ENCODE results near the gene ZNF598.

Gene ZNF598

DNA sequence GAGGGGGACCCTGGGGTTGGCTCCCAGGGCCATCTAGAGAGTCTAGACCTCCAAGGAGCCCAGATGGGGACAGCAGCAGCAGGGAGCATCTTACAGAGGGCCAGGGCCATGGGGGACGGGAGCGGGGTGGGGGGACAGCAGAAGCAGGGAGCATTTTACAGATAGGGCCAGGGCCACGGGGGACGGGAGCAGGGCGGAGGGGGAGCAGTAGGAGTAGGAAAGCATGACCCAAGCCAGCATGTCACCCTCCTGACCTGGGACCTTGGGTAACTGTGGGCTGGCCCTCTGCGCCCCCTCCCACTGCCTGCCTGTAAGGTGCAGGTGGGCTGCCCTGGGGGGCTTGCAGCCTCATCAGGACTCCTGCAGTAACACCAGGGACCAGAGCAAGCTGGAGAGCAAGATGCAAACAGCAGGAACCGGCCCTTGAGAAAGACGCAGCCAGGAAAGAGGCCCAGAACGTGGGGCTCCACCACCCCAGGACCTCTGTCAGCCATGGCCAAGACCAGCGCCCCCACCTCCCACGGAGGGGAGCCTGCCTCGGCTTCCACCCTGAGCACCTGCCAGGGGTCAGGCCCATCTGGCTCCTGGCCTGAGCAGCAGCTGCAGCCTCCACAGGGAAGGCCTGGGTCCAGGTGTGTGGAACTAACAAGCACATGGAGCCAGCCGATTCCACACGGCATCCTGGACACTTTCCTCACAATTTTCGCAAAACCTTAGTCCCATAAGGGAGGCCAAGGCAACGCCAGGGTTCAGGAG is 2.4 kb downstream of the ZNF598 start:
- TF ChIP-seq, protein P1, sequence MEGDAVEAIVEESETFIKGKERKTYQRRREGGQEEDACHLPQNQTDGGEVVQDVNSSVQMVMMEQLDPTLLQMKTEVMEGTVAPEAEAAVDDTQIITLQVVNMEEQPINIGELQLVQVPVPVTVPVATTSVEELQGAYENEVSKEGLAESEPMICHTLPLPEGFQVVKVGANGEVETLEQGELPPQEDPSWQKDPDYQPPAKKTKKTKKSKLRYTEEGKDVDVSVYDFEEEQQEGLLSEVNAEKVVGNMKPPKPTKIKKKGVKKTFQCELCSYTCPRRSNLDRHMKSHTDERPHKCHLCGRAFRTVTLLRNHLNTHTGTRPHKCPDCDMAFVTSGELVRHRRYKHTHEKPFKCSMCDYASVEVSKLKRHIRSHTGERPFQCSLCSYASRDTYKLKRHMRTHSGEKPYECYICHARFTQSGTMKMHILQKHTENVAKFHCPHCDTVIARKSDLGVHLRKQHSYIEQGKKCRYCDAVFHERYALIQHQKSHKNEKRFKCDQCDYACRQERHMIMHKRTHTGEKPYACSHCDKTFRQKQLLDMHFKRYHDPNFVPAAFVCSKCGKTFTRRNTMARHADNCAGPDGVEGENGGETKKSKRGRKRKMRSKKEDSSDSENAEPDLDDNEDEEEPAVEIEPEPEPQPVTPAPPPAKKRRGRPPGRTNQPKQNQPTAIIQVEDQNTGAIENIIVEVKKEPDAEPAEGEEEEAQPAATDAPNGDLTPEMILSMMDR (IDR thresholded peaks at IDR 0.05; ENCODE audit: unreplicated experiment in 3 of 3) = no peak
- Mint-ChIP-seq H3K4me3 (peak overlapping the region; percentile 84 to 90 (median 86)), H3K27ac (peak overlapping the region; percentile 38 to 53 (median 41)), H3K4me1 (peaks cover 39% of the 10 kb centered on the region), H3K9me3 (no peaks in the 10 kb centered on the region), H3K27me3 (ENCODE audit: low read depth) (peaks cover 4% of the 10 kb centered on the region), H3K36me3 (ENCODE audit: low read depth) (peaks cover 3% of the 10 kb centered on the region)

- Mint-ChIP-seq H3K27me3 (ENCODE audit: low read depth) (peaks cover 4% of the 10 kb centered on the region), H3K27ac (peak overlapping the region in 1 of 3 experiments; percentile 37), H3K4me3 (peak overlapping the region; percentile 64 to 80 (median 76)), H3K4me1 (peaks cover 39% of the 10 kb centered on the region), H3K9me3 (no peaks in the 10 kb centered on the region), H3K36me3 (ENCODE audit: low read depth) (peaks cover 5% of the 10 kb centered on the region)
- TF ChIP-seq, protein P1 (IDR thresholded peaks at IDR 0.05; ENCODE audit: unreplicated experiment in 3 of 3) = no peak
These were observed 3.3 kb downstream of the ZNF598 start for GRCh38 chr16:2006317-2006716.

GRCh38 chr16:2005646-2006045 is 4.0 kb downstream of the ZNF598 start:
- peaks cover 4% of the 10 kb centered on the region for H3K27me3 Mint-ChIP-seq (ENCODE audit: low read depth)
- peak overlapping the region in 2 of 3 experiments; percentile 27 to 33 for H3K27ac Mint-ChIP-seq
- peaks cover 39% of the 10 kb centered on the region for H3K4me1 Mint-ChIP-seq
- peaks cover 8% of the 10 kb centered on the region for H3K36me3 Mint-ChIP-seq (ENCODE audit: low read depth)
- H3K9me3 Mint-ChIP-seq = no peaks in the 10 kb centered on the region
- TF ChIP-seq, protein P1 (IDR thresholded peaks at IDR 0.05; ENCODE audit: unreplicated experiment in 3 of 3) = no peak
- peak overlapping the region in 2 of 3 experiments; percentile 64 to 80 for H3K4me3 Mint-ChIP-seq

DNA sequence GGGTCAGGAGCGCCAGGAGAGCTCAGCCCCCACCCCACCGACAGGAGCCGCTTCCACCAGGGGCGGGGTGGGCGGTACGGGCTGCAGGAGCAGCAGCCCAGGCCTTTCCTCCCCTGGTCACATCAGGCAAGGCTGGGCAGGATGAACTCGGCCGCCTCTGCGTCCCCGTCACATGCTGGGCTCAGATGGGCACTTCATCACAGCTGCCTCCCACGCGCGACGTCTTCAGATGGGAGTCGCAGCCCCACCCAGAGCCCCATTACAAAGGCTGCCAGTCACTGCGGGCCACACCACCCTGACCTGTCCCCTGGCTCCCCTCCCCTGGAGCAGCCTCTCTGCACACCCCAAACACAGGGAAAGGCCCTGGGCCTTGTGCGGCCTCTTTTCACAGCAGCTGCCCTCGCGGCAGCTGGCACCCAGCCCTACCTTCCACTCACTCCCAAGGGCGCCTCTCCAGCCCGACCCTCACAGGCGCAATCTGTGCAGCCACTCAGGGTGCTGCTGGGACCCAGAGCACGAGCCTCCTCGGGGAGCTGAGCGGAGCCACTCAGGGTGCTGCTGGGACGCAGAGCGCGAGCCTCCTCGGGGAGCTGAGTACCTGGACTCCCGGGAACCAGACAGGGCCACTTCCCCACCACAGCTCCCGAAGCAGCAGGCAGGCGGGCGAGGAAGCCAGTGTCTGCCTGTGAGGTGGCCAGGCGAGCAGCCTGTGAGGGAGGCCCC is 4.7 kb downstream of the ZNF598 start:
- H3K36me3 Mint-ChIP-seq (ENCODE audit: low read depth) = peaks cover 8% of the 10 kb centered on the region
- peaks cover 34% of the 10 kb centered on the region for H3K4me1 Mint-ChIP-seq
- H3K4me3 Mint-ChIP-seq = no peak overlapping the region
- no peak overlapping the region for H3K27ac Mint-ChIP-seq
- H3K27me3 Mint-ChIP-seq (ENCODE audit: low read depth) = peaks cover 4% of the 10 kb centered on the region
- TF ChIP-seq, protein P1 (IDR thresholded peaks at IDR 0.05; ENCODE audit: unreplicated experiment in 3 of 3) = no peak
- no peaks in the 10 kb centered on the region for H3K9me3 Mint-ChIP-seq

DNA sequence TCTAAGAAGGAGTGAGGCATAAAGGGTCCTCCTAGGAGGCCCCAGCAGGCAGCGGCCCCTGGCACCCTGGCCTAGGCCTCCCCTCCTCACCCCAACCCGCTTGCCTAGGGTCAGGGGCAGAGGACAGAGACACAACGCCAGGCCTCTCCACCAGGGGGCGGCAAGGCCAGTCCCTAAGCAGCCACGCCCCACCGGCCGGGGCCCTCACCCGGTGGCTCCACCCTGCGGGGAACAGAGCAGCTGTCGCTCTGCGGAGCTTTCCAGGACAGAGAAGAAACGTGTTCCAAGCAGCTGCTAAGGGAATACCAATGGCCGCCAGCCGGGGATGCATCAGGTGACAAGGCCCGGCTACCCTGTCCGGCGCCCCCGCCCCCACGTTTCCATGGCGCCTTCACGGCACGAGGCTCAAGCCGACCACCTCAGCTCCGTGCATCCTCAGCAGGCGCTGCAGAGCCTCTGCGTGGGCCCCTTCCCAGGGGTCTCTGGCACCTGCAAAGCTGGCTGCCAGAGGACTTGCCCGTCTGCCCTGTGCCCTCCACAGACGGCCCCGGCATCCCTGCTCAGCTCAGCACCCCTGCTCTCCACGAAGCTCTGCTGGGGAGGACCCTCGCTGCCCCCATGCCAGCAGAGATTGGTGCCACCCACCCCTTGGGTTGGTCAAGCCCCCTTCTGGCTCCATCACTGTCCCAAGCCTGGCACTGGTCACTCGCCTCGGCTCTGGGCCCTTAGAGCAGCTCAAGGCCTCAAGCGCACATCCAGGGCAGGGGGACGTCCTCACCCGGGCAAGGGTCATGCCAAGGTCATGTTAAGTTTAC is 5.6 kb downstream of the ZNF598 start:
- TF ChIP-seq, protein P1 (IDR thresholded peaks at IDR 0.05; ENCODE audit: unreplicated experiment in 3 of 3) = peak; percentile 94 to 97 (median 96)
- Mint-ChIP-seq H3K27me3 (ENCODE audit: low read depth) (peaks cover 4% of the 10 kb centered on the region), H3K4me1 (peaks cover 32% of the 10 kb centered on the region), H3K36me3 (ENCODE audit: low read depth) (peaks cover 8% of the 10 kb centered on the region), H3K9me3 (no peaks in the 10 kb centered on the region), H3K27ac (no peak overlapping the region), H3K4me3 (no peak overlapping the region)

All from nephron (organoid).